Pancreas (tissue), 10 donors: ENCODE measurements around the gene SARS1. TPM values are rescaled to one million over a fixed set of nuclear protein-coding genes. Genes with fewer than 3 reads are reported as not detected.

ENCODE experiments used
- ATAC-seq, 4 donors: fragments of 200-7000 bp; cut with Tn5 transposase; one replicate each; pipeline versions ENCODE4 v1.8.0 to v1.9.1; 2020; ENCODE audit warnings: mild to moderate bottlenecking in 4 of 4, moderate library complexity in 4 of 4
- DNase-seq, 6 donors: peaks; one replicate each; pipeline ENCODE4 v3.0.0-alpha.2; 2020
- FAIRE-seq: peaks from 2 replicates; lab custom pipeline; 2012; peaks lifted over from hg19 to GRCh38; lab: Jason Lieb, UNC
- H3K27ac ChIP-seq, 4 donors: fragments of 200-600 bp; sonication (generic); 1 replicate in 3 of 4; 2 replicates in 1 of 4; pipeline versions ENCODE4 v1.5.0 to v1.8.0; 2020
- H3K27me3 ChIP-seq, 4 donors: fragments of 200-600 bp; one replicate each; pipeline ENCODE4 v1.8.0; 2021
- H3K36me3 ChIP-seq, 3 donors: fragments of 200-600 bp; sonication (generic) in 1 of 3; one replicate each; pipeline versions ENCODE4 v1.5.0 to v1.8.0; 2020 to 2021
- H3K4me1 ChIP-seq, 3 donors: fragments of 200-600 bp; one replicate each; pipeline ENCODE4 v1.8.0; 2021
- H3K4me3 ChIP-seq, 4 donors: fragments of 200-600 bp; sonication (generic) in 2 of 4; one replicate each; pipeline versions ENCODE4 v1.5.0 to v1.8.0; 2020 to 2021
- H3K9me3 ChIP-seq, 4 donors: fragments of 200-600 bp; one replicate each; pipeline ENCODE4 v1.8.0; 2021
- WGBS, 2 donors: extraction: QIAGEN DNeasy Blood & Tissue Kit; methylation state at CpG; one replicate each; pipeline ENCODE4 v1.1.7; 2013; 5-methylcytosine and 5-hydroxymethylcytosine counted together
- intact Hi-C, 3 donors: fragments of 100-400 bp; cut with DNase I; formaldehyde crosslinking; loops; one replicate each; pipeline versions ENCODE4 v1.11.1 to v1.14.2; 2022
- polyA plus RNA-seq, 2 donors: library from polyadenylated mRNA; stranded (reverse); fragments of 200-250 nt; gene quantifications; one replicate each; pipeline ENCODE4 v1.2.3, GENCODE V29; 2013
- total RNA-seq, 6 donors: library from RNA; stranded (reverse); fragmentation: NEBNext Ultra II Directional in 4 of 6; extraction: Animal tissue kit (Norgen Biotek cat#: 25700) in 4 of 6; gene quantifications; one replicate each; pipeline versions ENCODE4 v1.2.1 to v1.2.4, GENCODE V29; 2021 to 2023
- TF ChIP-seq, protein P1 (sequence below), 4 donors: fragments of 200-600 bp; sonication (generic) in 3 of 4; IDR thresholded peaks; one replicate each; pipeline versions ENCODE4 v1.5.0 to v1.8.0; 2021; ENCODE audit warnings: antibody characterized with exemption in 4 of 4
- donor health status: healthy with polysubstance abuse.
- donor health status: DM: no; HTN: no; CAD: no; lungs with moderate emphysema.
- donor health status: DM: no; HTN: no; CAD: no.
- donor health status: control.
- donor health status: control.
- donor health status: Bipolar disorder and iron deficiency.
- donor health status: DM: yes; HTN: yes; CAD: no.
- donor health status: DM: no; HTN: no; CAD: no.
- donor health status: DM: no; HTN: no; CAD: no.
- donor health status: DM: yes; HTN: yes; CAD: no.

The SARS1 gene
- total and polyA plus RNA-seq, 8 donors: 50.5 to 270 (median 115) TPM

DNA sequence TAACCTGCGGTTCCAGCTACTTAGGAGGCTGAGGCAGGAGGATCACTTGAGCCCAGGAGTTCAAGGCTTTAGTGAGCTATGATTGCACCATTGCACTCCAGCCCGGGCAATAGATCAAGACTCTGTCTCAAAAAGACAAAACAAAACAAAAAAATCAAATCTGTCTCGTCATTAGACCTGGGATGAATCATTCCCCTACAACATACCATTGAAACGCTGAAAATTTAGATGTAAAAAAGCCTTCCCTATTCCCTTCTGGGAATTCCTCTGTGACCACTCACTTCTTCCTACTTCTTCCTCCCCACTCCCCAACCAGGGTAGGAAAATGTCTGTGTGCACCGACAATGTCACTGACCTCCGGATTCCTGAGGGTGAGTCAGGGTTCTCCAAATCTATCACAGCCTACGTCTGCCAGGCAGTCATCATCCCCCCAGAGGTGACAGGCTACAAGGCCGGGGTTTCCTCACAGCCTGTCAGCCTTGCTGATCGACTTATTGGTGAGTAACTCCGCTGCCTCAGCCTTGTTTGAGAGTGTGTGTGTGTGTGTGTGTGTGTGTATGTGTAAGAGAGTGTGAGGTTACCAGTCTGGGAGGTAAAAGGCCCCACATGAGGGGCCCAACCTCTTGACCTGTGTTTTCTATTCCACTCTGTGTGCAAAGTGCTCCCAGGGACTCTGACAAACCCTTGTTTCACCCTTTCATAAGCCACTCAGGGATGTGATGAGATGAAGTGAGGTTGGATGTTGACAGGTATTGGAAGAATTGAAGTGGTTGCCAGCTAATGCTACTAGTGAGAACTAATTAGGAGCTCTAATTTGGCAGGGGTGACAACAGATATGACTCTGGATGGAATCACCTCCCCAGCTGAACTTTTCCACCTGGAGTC is 16.3 kb upstream of the SARS1 start:
- Histone ChIP-seq H3K27ac (peak overlapping the region in 2 of 4 donors; percentile 53 to 66), H3K4me1 (peaks cover 0 to 3% (median 0%) of the 10 kb centered on the region in 3 donors), H3K9me3 (no peaks in the 10 kb centered on the region), H3K27me3 (no peaks in the 10 kb centered on the region), H3K4me3 (no peak overlapping the region), H3K36me3 (peaks cover 0 to 21% (median 0%) of the 10 kb centered on the region in 3 donors)
- DNase-seq (peak in 2 of 6 donors; percentile 41 to 48), FAIRE-seq (no peak), ATAC-seq (peak; percentile 29 to 74 (median 55))
- TF ChIP-seq, protein P1, sequence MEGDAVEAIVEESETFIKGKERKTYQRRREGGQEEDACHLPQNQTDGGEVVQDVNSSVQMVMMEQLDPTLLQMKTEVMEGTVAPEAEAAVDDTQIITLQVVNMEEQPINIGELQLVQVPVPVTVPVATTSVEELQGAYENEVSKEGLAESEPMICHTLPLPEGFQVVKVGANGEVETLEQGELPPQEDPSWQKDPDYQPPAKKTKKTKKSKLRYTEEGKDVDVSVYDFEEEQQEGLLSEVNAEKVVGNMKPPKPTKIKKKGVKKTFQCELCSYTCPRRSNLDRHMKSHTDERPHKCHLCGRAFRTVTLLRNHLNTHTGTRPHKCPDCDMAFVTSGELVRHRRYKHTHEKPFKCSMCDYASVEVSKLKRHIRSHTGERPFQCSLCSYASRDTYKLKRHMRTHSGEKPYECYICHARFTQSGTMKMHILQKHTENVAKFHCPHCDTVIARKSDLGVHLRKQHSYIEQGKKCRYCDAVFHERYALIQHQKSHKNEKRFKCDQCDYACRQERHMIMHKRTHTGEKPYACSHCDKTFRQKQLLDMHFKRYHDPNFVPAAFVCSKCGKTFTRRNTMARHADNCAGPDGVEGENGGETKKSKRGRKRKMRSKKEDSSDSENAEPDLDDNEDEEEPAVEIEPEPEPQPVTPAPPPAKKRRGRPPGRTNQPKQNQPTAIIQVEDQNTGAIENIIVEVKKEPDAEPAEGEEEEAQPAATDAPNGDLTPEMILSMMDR (IDR thresholded peaks at IDR 0.05): no peak
- 57 to 60% methylated on average over 10 of the region's 10 CpGs for WGBS, 2 donors
- intact Hi-C loops: loop anchor here in 1 of 3 donors (10.0 kb wide), 1 partner anchor 93 kb away; no protein-coding TSS in a partner anchor

DNA sequence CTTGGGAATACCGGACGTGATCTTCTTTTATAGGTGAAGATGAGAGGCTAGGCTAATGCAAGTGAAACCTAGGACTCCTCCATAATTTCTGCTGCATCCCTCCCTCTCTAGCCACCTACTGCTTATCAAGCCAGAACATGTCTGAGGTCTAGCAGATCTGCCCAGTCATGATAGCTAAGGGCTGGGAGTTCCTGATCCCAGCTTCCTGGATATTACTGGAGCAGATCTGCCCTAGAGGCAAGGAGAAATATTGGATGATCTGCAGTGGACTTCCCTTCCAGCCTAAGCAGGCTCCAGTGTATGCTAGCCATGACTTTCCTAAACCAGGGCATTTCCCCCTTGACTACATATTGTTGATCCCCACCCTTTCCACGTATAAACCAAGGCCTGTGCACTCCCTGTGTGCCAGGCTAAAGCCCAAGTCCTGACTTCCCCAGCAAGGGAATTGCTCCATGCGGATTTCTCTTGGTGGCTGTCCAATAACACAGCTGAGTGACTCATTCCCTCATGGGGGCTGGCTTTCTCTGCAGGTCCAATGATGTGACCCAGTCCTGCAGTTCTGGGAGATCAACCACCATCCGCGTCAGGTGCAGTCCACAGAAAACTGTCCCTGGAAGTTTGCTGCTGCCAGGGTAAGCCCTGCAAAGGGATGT is 15.5 kb upstream of the SARS1 start:
- no peaks in the 10 kb centered on the region for H3K27me3 ChIP-seq
- peak overlapping the region in 2 of 4 donors; percentile 53 to 66 for H3K27ac ChIP-seq
- TF ChIP-seq, protein P1 (IDR thresholded peaks at IDR 0.05): no peak
- peaks cover 0 to 3% (median 0%) of the 10 kb centered on the region in 3 donors for H3K4me1 ChIP-seq
- WGBS, 2 donors: 66 to 71% methylated on average over 6 of the region's 6 CpGs
- intact Hi-C loops: loop anchor here in 1 of 3 donors (10.0 kb wide), 1 partner anchor 93 kb away; no protein-coding TSS in a partner anchor
- H3K36me3 ChIP-seq: peaks cover 0 to 21% (median 0%) of the 10 kb centered on the region in 3 donors
- no peaks in the 10 kb centered on the region for H3K9me3 ChIP-seq
- peak; percentile 30 to 40 (median 36) for ATAC-seq
- no peak overlapping the region for H3K4me3 ChIP-seq
- no peak for FAIRE-seq
- peak in 1 of 6 donors; percentile 46 for DNase-seq

DNA sequence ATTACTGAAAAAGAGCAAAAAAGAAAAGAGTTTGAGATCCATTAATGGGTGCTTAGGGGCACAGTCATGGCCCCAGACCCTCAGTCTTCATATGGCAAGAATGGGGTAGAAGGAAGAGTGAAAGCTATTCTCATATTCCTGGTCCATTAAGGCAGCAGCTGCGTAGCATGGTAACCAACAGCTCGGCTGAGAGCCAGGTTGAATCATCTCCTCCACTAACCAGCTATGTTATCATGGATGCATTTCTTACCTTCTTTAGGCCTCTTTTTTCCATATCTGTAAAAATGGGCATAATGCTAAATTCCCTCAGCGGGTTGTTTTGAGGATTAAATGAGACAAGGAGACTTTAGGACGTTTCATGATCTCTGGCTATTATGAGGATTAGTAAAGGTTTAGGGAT is 15.0 kb upstream of the SARS1 start:
- no peak overlapping the region for H3K27ac ChIP-seq
- ATAC-seq: no peak
- DNase-seq: no peak
- TF ChIP-seq, protein P1 (IDR thresholded peaks at IDR 0.05): no peak
- no peak for FAIRE-seq
- no peaks in the 10 kb centered on the region for H3K27me3 ChIP-seq
- H3K4me3 ChIP-seq: no peak overlapping the region
- peaks cover 0 to 21% (median 0%) of the 10 kb centered on the region in 3 donors for H3K36me3 ChIP-seq
- no peaks in the 10 kb centered on the region for H3K4me1 ChIP-seq
- intact Hi-C loops: loop anchor here in 1 of 3 donors (10.0 kb wide), 1 partner anchor 94 kb away; no protein-coding TSS in a partner anchor
- WGBS, 2 donors: 91 to 95% methylated on average over 4 of the region's 4 CpGs
- no peaks in the 10 kb centered on the region for H3K9me3 ChIP-seq

DNA sequence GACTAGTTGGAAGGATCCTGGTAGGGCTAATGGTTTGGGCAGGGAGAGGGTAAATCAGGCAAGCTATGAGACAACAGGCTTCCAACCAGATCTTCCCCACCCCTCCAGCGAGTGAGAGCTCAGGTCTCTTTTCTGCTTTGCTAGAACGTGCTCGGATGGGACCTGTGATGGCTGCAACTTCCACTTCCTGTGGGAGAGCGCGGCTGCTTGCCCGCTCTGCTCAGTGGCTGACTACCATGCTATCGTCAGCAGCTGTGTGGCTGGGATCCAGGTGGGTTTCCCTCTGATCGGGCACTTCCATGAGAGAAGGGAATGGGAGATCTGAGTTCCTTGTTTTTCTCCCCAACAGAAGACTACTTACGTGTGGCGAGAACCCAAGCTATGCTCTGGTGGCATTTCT is 14.0 kb upstream of the SARS1 start:
- DNase-seq: no peak
- TF ChIP-seq, protein P1 (IDR thresholded peaks at IDR 0.05): no peak
- WGBS, 2 donors: 83 to 84% methylated on average over 10 of the region's 10 CpGs
- ATAC-seq: no peak
- Histone ChIP-seq H3K4me1 (no peaks in the 10 kb centered on the region), H3K27ac (no peak overlapping the region), H3K9me3 (no peaks in the 10 kb centered on the region), H3K36me3 (peaks cover 0 to 21% (median 0%) of the 10 kb centered on the region in 3 donors), H3K4me3 (no peak overlapping the region), H3K27me3 (no peaks in the 10 kb centered on the region)
- intact Hi-C loops: loop anchor here in 1 of 3 donors (10.0 kb wide), 1 partner anchor 95 kb away; no protein-coding TSS in a partner anchor
- no peak for FAIRE-seq
